ENCODE measurements around the gene TTC23.

- TF ChIP-seq REST (IDR thresholded peaks at IDR 0.05; ENCODE audit: low read depth) (no peak), FOXM1 (IDR thresholded peaks at IDR 0.05; ENCODE audit: borderline replicate concordance, low read depth) (no peak), RAD21 (IDR thresholded peaks at IDR 0.05; ENCODE audit: low read depth) (no peak), TAF1 (IDR thresholded peaks at IDR 0.05; ENCODE audit: low read depth) (no peak), NFIC (IDR thresholded peaks at IDR 0.05) (no peak), EP300 (IDR thresholded peaks at IDR 0.05; ENCODE audit: borderline replicate concordance) (no peak), MAX (IDR thresholded peaks at IDR 0.05) (no peak), TCF12 (IDR thresholded peaks at IDR 0.05; ENCODE audit: low read depth) (no peak), YY1 (IDR thresholded peaks at IDR 0.05; ENCODE audit: low read depth) (no peak), EGR1 (IDR thresholded peaks at IDR 0.05) (no peak)
Observed at GRCh38 chr15:99247062-99247461, 2.3 kb downstream of the TTC23 start.
